HL-60/S4 (cell line): ENCODE results near the gene OLFML2B.

Experiments used
- in situ Hi-C: fragments of 300-500 bp; cut with MboI; formaldehyde crosslinking; loops from 2 replicates; pipeline ENCODE4 v1.14.3; 2022; ENCODE audit warnings: low sequenced_read_pairs

Gene OLFML2B

DNA sequence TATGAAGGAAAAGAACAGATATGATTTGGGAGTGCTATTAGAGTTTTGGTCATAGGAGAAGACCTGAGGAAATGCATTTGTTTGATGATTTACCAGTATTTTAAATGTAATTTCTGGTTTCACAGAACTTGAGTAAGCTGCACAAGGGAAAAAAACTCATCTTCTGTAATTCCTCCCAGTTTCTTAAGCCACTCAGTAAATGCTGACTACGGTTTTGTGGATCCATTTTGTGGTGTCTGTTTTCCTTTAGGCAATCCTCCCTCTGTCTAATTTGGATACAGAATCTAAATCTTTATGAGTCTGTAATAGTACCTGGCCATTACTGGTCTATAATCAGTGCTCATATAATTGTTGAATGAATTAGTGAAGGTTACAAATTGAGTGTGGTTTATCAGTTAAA, 72.0 kb downstream of the OLFML2B start:
- in situ Hi-C loops: no loop called here

DNA sequence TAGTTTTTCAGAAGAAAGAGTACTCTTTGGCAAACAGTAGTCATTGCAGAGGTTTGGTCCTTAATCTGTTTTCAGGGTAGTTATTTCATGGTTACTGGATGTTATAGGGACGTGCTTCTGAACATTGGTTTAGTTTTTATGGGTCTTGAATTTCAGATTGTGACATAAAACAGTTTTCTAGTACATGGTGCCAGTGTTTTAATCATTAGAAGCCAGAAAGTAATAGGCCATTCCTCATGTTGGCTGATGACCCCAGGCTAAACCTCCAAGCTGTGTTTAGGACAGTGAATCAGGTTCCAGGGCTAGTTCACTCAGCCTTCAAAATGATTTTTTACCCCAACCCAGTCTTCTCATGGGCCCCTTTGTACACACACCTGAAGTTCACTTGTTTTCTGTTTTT, 73.3 kb downstream of the OLFML2B start:
- in situ Hi-C loops: no loop called here

DNA sequence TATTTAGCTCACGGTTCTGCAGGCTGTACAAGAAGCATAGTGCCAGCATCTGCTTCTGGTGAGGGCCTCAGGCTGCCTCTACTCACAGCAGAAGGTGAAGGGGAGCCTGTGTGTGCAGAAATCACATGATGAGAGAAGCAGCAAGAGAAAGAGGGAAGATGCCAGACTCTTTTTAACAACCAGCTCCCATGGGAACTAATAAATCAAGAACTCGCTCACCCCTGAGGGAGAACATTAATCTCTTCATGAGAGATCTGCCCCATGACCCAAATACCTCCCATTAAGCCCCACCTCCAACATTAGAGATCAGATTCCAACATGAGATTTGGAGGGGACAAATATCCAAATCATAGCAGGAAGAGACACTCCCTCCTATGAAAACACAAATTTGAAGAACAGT, 74.1 kb downstream of the OLFML2B start:
- in situ Hi-C loops: no loop called here

DNA sequence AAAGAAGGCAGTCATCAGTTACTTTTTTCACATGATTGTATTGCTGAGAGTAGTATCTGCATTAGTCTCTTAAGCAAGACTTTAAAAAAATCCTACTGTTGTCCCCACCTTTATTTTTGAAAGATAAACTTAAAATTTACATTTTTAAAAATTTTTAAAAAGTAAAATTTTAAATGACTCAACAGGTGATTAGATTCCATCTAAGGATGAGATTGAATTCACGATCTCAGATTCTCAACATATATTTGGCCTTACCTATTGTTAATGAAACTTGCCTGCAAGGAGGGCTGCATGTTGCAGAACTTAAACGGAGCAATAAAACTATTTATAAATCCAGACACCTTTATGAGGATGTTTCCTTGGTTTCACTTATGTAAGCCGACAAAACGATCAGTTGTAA, 75.2 kb downstream of the OLFML2B start:
- in situ Hi-C loops: no loop called here

DNA sequence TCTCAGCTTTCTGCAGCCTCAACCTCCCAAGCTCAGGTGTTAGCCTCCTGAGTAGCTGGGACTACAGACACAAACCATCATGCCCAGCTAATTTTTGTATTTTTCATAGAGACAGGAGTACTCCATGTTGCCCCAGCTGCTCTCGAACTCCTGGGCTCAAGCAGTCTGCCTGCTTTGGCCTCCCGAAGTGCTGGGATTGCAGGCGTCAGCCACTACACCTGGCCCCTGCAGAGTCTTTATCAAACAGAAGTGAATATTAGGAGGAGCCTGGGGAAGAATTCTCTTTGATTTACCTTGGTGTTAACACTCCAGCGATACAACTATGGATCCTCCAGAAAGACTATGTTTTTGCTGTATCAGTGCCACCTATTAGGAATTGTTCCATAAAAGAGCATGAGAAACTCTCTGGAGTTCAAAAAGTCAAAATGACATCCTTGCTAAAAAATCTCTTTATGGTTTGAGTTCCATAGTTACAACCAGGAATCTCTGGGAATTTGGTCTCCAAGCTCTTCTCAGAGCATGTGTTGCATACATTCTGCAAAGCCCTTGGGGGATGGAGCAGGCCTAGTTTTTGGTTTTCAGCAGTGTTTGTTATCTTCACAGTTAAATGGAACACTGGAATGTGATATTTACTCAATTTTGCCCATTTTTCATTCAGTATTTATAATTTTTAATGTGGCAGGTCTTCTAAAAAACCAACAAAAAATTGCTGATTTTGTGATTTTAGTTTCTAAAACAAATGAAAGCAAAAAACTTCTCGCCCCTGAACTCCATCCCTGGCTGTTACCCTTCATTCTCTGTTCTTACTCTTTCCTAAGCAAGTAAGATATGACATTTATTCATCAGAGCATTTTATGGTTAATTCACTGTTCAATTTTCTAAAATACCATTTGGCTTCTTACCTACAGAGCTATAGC, 77.3 kb downstream of the OLFML2B start:
- in situ Hi-C loops: no loop called here

DNA sequence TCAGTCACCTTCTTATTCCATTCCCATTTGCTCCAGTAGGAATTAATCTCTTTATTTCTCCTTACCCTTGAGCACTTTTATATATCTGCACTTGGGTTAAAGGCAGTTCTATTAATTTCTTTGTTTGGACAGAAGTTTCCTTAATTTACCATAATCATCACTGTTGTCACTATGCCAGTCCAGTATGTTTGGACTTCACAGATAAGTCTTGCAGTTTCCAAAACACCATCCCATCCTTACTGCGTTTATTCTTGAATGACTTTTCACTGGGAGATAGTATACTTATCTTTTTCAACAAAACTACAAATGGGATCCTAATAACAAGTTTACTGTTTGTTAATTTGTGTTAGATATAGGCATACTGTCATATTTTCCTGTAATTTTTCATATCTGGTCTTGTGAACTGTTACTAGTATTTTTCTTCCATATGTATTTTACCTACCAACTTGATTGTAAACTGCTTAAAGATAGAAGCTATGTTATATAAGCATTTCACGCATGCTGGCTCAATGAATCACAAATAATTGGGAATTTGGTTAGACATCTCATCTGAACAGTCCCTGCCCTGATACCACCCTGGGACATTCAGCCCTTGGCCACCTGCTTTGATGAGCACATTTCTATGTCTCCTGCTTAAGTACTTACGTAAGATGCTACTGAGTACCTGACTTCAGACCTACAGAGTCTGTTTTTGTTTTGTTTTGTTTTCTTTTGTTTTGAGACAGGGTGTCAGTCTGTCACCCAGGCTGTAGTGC, 78.2 kb downstream of the OLFML2B start:
- in situ Hi-C loops: no loop called here

DNA sequence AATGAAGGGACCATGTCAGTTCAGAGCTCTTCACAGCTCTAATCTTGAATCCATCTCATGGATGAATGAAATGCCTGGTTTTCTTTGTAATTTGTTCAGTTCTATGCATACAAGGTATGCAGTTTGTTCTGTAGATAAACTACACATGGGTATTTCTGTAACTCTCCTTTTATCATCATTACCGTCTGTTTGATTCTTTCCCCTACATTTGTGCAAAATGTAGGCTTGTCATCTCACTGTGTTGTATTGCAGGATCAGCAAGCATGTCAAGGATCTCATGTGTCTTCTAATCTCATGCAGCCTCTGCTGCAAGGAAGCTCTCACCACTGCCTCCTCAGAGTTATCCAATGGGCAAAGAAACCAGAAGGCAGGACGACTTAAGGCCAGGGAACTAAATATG, 79.3 kb downstream of the OLFML2B start:
- in situ Hi-C loops: no loop called here

DNA sequence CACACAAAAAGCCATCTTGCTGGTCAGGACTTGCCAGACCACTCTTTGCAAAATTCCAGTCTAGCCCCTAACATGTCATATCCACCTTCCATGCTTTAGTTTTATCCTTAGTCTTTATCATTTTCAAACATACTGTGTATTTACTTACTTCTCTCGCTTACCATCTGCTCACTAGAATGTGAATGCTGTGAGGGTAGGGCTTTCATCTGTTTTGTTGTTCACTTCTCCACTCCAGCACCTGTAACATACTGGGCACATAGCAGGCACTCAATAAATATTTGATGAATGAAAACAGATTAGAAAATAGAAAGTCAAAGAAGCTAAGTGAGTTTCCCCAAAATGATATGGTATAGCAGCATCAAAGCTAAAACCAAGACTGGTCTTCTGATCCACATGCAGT, 79.9 kb downstream of the OLFML2B start:
- in situ Hi-C loops: no loop called here

DNA sequence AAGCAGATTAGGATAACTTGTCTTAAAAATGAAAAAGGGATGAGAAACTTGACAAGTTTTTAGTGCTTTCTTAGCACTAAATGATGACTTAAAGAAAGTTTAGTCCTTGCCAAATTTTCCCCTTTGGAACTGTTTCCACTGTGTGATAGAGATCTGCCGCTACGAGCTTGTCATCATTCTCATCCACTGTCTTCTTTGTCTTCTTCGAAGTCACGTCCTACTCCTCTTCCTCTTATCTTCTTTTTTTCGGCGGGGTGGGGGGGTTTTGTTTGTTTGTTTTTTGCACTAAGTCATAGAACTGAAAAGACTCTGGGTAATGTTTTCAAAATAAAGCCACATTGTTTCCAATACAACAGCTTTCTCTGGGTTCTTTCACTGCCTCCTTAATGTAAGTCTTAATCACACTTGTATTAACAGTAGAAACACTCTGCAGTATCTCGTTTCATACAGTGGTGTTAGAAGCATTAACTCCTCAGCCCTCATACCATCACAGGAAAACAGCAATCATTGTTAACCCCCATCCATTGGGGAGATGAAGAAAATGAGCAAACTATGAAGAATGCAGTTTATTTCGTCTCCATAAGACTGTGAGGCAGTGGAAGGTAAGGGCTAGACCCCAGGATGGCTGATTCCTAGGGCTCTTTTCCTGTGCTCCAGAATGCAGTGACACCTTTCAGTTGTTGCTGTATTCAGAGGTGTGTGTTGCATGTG, 81.8 kb downstream of the OLFML2B start:
- in situ Hi-C loops: no loop called here

DNA sequence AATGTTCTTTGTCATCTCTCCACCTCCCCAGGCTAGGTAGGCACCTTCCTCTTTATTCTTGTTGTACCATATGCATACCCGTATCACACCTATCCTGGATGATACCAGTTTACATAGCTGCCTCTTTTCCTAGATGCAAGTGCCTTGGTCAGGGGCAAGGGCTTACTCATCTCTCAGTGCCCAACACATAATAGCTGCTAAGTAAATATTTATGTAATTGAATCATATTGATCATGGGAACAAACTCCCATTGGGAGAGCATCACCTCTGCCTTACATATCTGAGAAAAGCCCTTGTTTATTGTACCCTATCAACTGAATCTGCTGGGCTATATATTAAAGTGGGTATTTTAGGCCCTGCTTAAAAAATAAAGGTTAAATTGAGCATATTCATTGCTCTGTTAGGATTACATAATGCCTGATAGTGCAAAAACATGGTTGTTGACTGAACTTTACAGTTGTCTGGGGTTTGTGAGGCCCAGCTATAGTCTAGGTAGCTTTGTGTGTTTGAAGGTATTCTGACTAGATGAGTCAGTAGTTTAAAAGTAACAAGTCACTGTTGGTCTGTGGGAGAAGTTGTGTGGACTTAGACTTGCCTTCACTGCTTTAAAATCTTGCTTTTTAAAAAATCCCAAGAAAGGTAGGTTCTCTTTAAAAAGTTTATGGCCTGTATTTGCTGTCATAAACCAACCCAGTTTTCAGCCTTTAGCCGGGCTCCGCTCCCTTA, 82.6 kb downstream of the OLFML2B start:
- in situ Hi-C loops: no loop called here

DNA sequence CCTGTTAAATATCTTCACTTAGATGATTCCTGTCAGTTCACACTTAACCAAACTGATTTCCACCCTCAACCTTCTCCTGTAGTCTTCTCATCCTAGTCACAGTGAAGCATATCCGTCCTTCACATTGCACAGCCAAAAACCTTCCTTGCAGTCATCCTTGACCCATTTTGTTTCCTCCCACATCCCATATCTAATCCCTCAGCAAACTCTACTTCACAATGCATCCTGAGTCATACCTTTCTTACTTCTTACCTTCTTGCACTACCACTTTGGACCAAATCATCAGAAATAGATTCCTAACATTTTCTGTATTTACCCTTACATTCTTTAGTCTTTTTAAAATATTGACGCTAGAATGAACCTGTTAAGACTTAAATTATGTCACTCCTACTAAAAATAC, 86.9 kb downstream of the OLFML2B start:
- in situ Hi-C loops: no loop called here

DNA sequence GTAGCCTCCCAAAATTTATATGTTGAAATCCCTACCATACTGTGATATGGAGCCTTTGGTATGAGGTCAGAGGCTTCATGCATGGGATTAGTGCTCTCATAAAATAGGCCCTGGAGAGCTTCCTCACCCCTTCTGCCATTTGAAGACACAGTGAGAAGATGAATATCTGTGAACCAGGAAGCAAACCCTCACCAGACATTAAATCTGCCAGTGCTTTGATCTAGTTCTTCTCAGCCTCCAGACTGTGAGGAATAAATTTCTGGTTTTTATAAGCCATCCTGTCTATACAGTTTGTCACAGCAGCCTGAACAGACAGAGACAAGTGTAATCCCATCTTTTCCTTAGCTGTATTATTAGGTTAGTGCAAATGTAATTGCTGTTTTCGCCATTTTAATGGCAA, 88.4 kb downstream of the OLFML2B start:
- in situ Hi-C loops: no loop called here

DNA sequence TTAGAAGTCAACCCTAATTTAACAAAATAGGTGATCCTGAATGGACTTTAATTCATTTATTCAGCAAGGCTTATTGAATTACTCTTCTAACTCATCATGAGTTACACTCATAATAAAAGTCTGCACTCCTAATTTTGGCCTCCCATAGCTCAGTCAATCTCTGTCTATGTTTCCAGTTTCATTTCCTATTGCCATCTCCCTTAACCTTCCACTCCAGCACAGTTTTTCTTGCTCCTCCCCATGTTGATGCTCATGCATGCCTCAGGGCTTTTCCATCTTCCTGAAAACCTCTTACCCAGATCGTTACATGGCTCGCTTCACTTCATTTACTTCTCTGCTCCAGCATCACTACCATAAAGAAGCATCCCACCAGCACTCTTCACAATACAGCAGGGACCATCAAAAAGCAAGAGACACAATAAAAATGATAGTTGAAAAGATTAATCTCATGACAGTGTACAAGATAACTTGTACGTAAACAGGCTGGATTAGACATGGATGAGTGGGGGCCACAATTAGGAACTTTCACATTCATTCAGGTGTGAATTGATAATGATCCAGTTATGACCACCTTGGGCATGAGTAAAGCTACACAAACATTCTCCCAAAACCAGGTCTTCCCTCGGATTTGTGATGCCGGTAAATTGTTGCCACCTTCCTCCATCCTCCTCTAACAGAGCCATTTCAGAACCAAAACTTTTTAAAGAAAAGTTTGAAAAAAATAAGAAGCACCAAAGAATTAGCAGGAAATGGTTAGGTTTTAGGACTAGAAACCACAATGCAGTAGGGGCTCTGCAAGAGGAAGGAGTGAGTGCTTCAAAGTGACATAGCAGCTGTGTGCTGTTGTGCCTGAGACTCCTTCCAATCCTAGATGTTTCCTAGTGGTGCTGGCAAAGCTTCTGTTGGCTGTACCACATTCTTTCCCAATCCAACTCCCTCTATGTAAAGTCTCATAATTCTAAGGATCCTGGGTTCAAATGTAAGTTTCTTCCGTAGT, 89.8 kb downstream of the OLFML2B start:
- in situ Hi-C loops: no loop called here
